OCI-LY1 (cell line): ENCODE results near the gene GNAT1.

Experiments
- H2AFZ ChIP-seq: fragments of 200-600 bp; sonication (generic), shearing (Covaris generic); 2 replicates; pipeline ENCODE4 v1.6.0; 2014; ENCODE audit warnings: antibody characterized with exemption, mild to moderate bottlenecking, low read length
- H3F3A ChIP-seq: fragments of 200-600 bp; sonication (generic), shearing (Covaris generic); 2 replicates; pipeline ENCODE4 v1.6.0; 2014; ENCODE audit warnings: mild to moderate bottlenecking, antibody characterized with exemption, low read length, moderate library complexity; ENCODE audit not compliant: insufficient read depth
- H3K27ac ChIP-seq: fragments of 200-600 bp; sonication (generic); 2 replicates; pipeline ENCODE4 v1.5.1; 2014; ENCODE audit warnings: low read length, mixed run types, mild to moderate bottlenecking, low read depth; ENCODE audit not compliant: poor library complexity, severe bottlenecking
- H3K27me3 ChIP-seq: fragments of 200-600 bp; sonication (generic); 2 replicates; pipeline ENCODE4 v1.6.0; 2014; ENCODE audit warnings: antibody characterized with exemption, mild to moderate bottlenecking, low read length, moderate library complexity; ENCODE audit not compliant: insufficient read depth
- H3K36me3 ChIP-seq: fragments of 200-600 bp; sonication (generic); 2 replicates; pipeline ENCODE4 v1.6.1; 2014; ENCODE audit warnings: mild to moderate bottlenecking, antibody characterized with exemption, low read length, moderate library complexity, mixed read lengths; ENCODE audit not compliant: insufficient read depth
- H3K4me1 ChIP-seq: fragments of 200-600 bp; sonication (generic); 2 replicates; pipeline ENCODE4 v1.5.1; 2014; ENCODE audit warnings: mild to moderate bottlenecking, low read length, moderate library complexity; ENCODE audit not compliant: insufficient read depth, severe bottlenecking
- H3K4me2 ChIP-seq: fragments of 200-600 bp; sonication (generic), shearing (Covaris generic); 2 replicates; pipeline ENCODE4 v1.6.1; 2014; ENCODE audit warnings: low read length
- H3K4me3 ChIP-seq: fragments of 200-600 bp; sonication (generic); 2 replicates; pipeline ENCODE4 v1.5.1; 2014; ENCODE audit warnings: low read length, low read depth, mild to moderate bottlenecking, mixed read lengths; ENCODE audit not compliant: poor library complexity, severe bottlenecking
- H3K79me2 ChIP-seq: fragments of 200-600 bp; shearing (Covaris generic); 2 replicates; pipeline ENCODE4 v1.6.1; 2016; ENCODE audit warnings: mixed run types, low read length, mixed read lengths; ENCODE audit not compliant: insufficient read depth
- H3K9ac ChIP-seq: fragments of 200-600 bp; sonication (generic), shearing (Covaris generic); 2 replicates; pipeline ENCODE4 v1.6.1; 2014; ENCODE audit warnings: mild to moderate bottlenecking, low read length, mixed read lengths
- H3K9me2 ChIP-seq: fragments of 200-600 bp; sonication (generic), shearing (Covaris generic); 2 replicates; pipeline ENCODE4 v1.6.1; 2014; ENCODE audit warnings: low read depth, mild to moderate bottlenecking, low read length, mixed read lengths
- H3K9me3 ChIP-seq: fragments of 200-600 bp; shearing (Covaris generic); 2 replicates; pipeline ENCODE4 v1.6.1; 2014; ENCODE audit warnings: low read length, mixed read lengths
- H4K20me1 ChIP-seq: fragments of 200-600 bp; sonication (generic), shearing (Covaris generic); 2 replicates; pipeline ENCODE4 v1.6.0; 2016; ENCODE audit warnings: mild to moderate bottlenecking, low read length; ENCODE audit not compliant: insufficient read depth
- EZH2 ChIP-seq: fragments of 200-600 bp; sonication (generic), shearing (Covaris generic); IDR thresholded peaks from 2 replicates; pipeline ENCODE4 v1.8.0; 2017; ENCODE audit warnings: borderline replicate concordance, mixed run types, mild to moderate bottlenecking, antibody characterized with exemption, low read length, moderate library complexity, mixed read lengths
- TF ChIP-seq, protein P1 (sequence below): fragments of 200-600 bp; sonication (generic), shearing (Covaris generic); IDR thresholded peaks from 2 replicates; pipeline ENCODE4 v1.5.1; 2017; ENCODE audit warnings: mild to moderate bottlenecking, antibody characterized with exemption, low read length, moderate library complexity, mixed read lengths

Gene GNAT1

DNA sequence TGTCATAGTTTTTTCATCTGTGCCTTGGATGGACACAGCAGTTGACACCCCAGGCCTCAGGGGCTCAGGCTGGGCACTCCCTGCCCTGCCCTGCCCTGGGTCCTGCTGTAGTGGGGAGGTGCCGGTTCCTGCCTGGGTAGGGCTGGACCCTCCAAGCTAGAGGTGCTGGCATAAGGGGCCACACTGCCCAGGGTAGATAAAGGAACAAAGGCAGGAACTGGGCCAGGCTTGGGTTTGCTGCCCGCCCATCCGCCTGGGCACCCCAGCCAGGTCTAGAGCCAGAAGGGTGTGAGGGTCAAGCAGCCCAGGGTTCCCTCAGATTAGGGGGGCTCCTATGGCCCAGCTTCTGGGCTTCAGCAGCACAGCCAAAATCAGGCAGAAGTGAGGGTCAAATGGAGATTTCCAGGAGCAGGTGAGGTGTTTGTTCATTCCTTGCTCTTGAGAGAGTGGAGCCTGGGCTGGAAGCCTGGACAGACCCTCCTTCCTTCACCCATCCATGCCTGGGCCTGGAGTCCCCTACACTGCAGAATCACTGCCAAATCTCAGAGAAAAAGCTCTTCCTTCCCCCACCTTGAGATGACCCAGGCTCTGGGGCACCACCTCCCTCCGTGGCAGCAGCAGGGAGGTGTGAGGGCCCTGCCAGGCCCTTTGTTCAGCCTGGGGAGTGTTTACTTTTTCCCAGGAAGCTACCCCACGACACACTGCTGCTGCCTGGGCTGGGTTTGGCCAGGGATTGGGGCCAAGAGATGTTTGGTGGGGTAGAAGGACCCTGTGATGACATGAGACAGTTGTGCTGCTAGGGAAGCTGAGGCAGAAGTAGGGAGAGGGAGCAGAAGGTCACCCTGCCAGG is 29.2 kb upstream of the GNAT1 start:
- Histone ChIP-seq H3K4me3 (no peak overlapping the region), H2AFZ (no peak overlapping the region), H3K9ac (no peak overlapping the region), H3K4me2 (no peak overlapping the region), H3K9me2 (no peaks in the 10 kb centered on the region), H3K4me1 (no peaks in the 10 kb centered on the region), H3K9me3 (no peaks in the 10 kb centered on the region), H3K36me3 (no peaks in the 10 kb centered on the region), H3K79me2 (no peaks in the 10 kb centered on the region), H3F3A (no peaks in the 10 kb centered on the region), H3K27me3 (0 out of 2 replicates have a peak, but pooled peaks cover 10% of the 10 kb centered on the region), H3K27ac (no peak overlapping the region), H4K20me1 (no peaks in the 10 kb centered on the region)
- TF ChIP-seq, protein P1, sequence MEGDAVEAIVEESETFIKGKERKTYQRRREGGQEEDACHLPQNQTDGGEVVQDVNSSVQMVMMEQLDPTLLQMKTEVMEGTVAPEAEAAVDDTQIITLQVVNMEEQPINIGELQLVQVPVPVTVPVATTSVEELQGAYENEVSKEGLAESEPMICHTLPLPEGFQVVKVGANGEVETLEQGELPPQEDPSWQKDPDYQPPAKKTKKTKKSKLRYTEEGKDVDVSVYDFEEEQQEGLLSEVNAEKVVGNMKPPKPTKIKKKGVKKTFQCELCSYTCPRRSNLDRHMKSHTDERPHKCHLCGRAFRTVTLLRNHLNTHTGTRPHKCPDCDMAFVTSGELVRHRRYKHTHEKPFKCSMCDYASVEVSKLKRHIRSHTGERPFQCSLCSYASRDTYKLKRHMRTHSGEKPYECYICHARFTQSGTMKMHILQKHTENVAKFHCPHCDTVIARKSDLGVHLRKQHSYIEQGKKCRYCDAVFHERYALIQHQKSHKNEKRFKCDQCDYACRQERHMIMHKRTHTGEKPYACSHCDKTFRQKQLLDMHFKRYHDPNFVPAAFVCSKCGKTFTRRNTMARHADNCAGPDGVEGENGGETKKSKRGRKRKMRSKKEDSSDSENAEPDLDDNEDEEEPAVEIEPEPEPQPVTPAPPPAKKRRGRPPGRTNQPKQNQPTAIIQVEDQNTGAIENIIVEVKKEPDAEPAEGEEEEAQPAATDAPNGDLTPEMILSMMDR: no peak
- no peak for TF ChIP-seq EZH2

DNA sequence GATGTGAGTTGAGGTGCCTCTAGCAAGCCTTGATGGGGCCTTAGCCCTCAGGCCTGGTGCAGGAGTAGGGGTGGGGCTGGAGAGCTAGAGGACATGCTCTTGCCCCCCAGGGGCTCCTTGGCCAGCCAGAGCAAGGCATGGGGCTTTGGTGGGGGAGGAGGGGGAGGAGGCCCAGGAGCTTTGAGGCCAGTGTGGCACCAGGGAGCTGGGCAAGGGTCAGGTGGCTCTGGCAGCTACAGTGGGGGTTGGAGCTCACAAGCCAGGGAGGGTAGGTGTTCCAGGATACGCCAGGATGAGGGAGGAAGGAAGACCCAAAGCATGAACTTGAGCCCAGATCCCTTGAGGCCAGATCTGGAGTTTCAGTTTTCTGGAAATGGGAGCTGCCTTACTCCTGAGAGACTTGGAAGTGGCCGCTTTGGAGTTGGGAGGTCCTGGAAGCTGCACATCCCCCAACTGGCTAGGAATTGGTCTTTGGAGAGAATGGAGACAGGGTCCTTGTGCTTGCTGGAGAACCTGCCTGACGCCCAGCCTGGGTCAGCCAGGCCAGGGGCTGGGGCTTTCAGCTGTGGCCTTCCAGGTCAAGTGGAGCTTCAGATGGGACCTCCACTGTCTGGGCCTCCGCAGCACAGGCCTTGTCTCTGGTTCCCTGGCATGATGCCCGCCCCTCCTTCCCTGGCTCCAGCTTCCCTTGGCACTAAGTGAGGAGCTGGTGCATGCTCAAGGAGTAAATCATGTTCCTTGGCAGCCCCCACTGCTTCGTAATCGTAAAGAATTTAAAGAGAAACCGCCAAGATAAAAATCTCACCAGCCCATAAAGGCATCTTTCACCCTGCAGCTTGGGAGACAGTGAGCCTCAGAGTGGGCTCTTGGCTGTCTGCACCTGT is 27.6 kb upstream of the GNAT1 start:
- Histone ChIP-seq H3F3A (no peaks in the 10 kb centered on the region), H2AFZ (no peak overlapping the region), H4K20me1 (no peaks in the 10 kb centered on the region), H3K36me3 (no peaks in the 10 kb centered on the region), H3K27me3 (0 out of 2 replicates have a peak, but pooled peaks cover 5% of the 10 kb centered on the region), H3K9ac (no peak overlapping the region), H3K4me1 (no peaks in the 10 kb centered on the region), H3K79me2 (no peaks in the 10 kb centered on the region), H3K4me3 (no peak overlapping the region), H3K27ac (no peak overlapping the region), H3K4me2 (no peak overlapping the region), H3K9me3 (no peaks in the 10 kb centered on the region), H3K9me2 (no peaks in the 10 kb centered on the region)
- TF ChIP-seq, protein P1: no peak
- no peak for TF ChIP-seq EZH2

DNA sequence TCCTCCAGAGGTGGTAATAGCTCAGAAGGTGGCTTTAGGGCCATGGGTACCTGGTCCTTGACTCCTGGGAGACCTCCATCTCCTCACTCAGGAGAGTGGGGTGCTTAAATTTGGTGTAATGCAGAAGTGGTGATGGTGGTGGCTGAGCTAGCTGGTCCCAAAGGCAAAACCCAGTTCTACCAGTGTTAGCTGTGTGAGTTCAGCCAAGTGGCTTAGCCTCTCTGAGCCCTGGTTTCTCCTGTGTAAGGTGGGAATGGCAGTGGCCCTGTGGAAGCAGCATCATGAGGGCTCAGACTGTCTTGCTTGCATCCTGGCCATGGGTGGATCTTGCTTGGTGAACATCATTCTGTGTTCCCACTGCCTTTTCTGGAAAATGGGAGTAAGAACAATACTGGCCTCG is 26.9 kb upstream of the GNAT1 start:
- no peaks in the 10 kb centered on the region for H3K9me2 ChIP-seq
- H4K20me1 ChIP-seq: no peaks in the 10 kb centered on the region
- no peaks in the 10 kb centered on the region for H3K4me1 ChIP-seq
- H3K9ac ChIP-seq: no peak overlapping the region
- no peak overlapping the region for H3K4me2 ChIP-seq
- no peak overlapping the region for H3K4me3 ChIP-seq
- no peaks in the 10 kb centered on the region for H3K79me2 ChIP-seq
- H3K36me3 ChIP-seq: no peaks in the 10 kb centered on the region
- no peak overlapping the region for H2AFZ ChIP-seq
- H3F3A ChIP-seq: no peaks in the 10 kb centered on the region
- TF ChIP-seq, protein P1: no peak
- no peak for TF ChIP-seq EZH2
- no peak overlapping the region for H3K27ac ChIP-seq
- no peaks in the 10 kb centered on the region for H3K9me3 ChIP-seq
- 0 out of 2 replicates have a peak, but pooled peaks cover 5% of the 10 kb centered on the region for H3K27me3 ChIP-seq
